ENCODE data around the gene DNM1L. TPM values are rescaled to one million over a fixed set of nuclear protein-coding genes. Genes with fewer than 3 reads are reported as not detected.

Gene DNM1L
- total RNA-seq, 1 donor from 2014 or later: 92.1 TPM

DNA sequence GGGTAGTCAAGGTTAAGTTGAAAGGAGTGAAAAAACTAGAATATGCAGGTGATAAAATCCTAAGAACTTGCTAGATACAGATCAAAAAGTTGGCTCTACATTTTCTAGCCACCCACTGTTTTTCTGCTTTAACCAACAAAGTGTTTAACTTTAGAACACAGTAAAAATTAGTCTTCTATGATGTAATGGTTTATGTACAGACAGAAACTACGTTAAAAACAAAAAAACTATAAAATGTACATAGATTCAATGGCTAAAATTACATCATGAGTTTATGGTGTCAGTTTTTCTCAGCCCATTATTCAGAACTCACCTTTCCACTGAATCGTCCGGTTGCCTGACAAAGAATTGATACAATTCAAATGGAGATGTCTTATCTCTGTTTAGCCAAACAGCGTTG, 74.5 kb downstream of the DNM1L start:
- Histone ChIP-seq H3K36me3 (ENCODE audit: insufficient read depth, low read length) (peaks cover 33% of the 10 kb centered on the region), H3K9me3 (ENCODE audit: insufficient read depth, low read depth, low read length) (no peaks in the 10 kb centered on the region), H3K4me1 (ENCODE audit: insufficient read depth, low read length) (peaks cover 15% of the 10 kb centered on the region), H2AFZ (ENCODE audit: low read depth, low read length) (no peak overlapping the region), H3K4me3 (ENCODE audit: insufficient read depth, low read depth, low read length) (peak overlapping the region; percentile 96), H3K27ac (ENCODE audit: low read depth, low read length) (no peak overlapping the region), H3K27me3 (ENCODE audit: insufficient read depth, low read length) (no peaks in the 10 kb centered on the region), H3K4me2 (ENCODE audit: low read length) (peak overlapping the region; percentile 94), H3K9ac (ENCODE audit: low read length) (peak overlapping the region; percentile 98), H3K79me2 (ENCODE audit: insufficient read depth, low read length) (peaks cover 38% of the 10 kb centered on the region), H4K20me1 (ENCODE audit: insufficient read depth, low read length) (peaks cover 7% of the 10 kb centered on the region)
- Mint-ChIP-seq H3K9me3 (ENCODE audit: unreplicated experiment) (no peaks in the 10 kb centered on the region), H3K4me3 (ENCODE audit: unreplicated experiment) (peak overlapping the region; percentile 95), H3K27me3 (ENCODE audit: low read depth, unreplicated experiment) (no peaks in the 10 kb centered on the region), H3K4me1 (ENCODE audit: low read depth, unreplicated experiment) (peaks cover 12% of the 10 kb centered on the region), H3K27ac (ENCODE audit: unreplicated experiment) (peak overlapping the region; percentile 34), H3K36me3 (ENCODE audit: low read depth, unreplicated experiment) (peaks cover 4% of the 10 kb centered on the region)
- TF ChIP-seq EZH2 (IDR thresholded peaks at IDR 0.05; ENCODE audit: insufficient read depth, low read length): no peak
- TF ChIP-seq, protein P1, sequence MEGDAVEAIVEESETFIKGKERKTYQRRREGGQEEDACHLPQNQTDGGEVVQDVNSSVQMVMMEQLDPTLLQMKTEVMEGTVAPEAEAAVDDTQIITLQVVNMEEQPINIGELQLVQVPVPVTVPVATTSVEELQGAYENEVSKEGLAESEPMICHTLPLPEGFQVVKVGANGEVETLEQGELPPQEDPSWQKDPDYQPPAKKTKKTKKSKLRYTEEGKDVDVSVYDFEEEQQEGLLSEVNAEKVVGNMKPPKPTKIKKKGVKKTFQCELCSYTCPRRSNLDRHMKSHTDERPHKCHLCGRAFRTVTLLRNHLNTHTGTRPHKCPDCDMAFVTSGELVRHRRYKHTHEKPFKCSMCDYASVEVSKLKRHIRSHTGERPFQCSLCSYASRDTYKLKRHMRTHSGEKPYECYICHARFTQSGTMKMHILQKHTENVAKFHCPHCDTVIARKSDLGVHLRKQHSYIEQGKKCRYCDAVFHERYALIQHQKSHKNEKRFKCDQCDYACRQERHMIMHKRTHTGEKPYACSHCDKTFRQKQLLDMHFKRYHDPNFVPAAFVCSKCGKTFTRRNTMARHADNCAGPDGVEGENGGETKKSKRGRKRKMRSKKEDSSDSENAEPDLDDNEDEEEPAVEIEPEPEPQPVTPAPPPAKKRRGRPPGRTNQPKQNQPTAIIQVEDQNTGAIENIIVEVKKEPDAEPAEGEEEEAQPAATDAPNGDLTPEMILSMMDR (IDR thresholded peaks at IDR 0.05; ENCODE audit: insufficient read depth, low read depth, low read length): no peak
- FAIRE-seq: no peak
- DNase-seq (ENCODE audit: low read depth): no peak

DNA sequence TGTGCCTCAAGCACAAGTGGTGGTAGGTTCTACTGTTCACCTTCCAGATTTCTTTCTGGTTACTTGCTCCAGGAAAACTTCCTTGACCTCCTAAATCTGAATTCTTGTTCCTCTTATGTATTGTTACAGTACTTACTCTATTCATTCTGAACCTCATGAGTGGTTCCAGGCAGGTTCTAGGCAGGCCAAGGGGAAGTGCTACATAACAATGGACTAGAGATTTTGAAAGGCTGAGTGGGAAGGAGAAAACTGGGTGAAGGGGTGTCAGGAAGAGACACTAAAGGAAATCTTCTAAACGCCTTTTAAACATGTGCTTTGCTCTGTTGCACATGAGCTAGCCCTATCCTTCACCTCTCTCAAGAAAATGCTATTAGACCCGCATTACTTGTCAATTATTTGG, 75.0 kb downstream of the DNM1L start:
- H3K4me3 Mint-ChIP-seq (ENCODE audit: unreplicated experiment): peak overlapping the region; percentile 95
- TF ChIP-seq, protein P1 (IDR thresholded peaks at IDR 0.05; ENCODE audit: insufficient read depth, low read depth, low read length): no peak
- TF ChIP-seq EZH2 (IDR thresholded peaks at IDR 0.05; ENCODE audit: insufficient read depth, low read length): no peak
- no peak for FAIRE-seq

DNA sequence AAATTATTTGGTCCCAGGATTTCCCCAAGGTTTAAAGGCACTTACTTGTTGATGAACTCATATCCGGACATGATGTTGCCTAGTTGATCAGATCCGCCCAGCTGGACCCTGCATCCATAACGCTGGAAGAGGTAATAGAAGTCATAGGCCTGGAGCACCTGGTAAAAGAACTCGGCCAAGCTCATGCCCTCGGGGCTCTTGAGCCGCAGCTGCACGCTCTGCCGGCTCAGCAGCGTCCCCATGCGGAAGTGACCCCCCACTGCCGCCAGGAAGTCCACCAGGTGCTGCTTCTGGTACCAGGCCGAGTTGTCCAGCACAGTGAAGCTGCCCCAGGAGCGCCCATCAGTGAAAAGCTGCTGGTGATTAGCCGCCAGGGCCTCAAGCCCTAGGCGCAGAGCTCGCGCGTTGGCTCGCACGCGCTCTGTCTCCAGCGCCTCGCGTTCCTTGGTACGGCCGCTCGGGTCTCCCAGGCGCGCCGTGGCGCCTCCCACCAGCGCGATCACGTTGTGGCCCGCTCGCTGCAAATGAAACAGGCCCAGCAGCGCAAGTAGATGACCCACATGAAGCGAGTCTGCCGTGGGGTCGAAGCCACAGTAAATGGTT, 76.1 kb downstream of the DNM1L start:
- TF ChIP-seq, protein P1 (IDR thresholded peaks at IDR 0.05; ENCODE audit: insufficient read depth, low read depth, low read length): peak; percentile 60
- TF ChIP-seq EZH2 (IDR thresholded peaks at IDR 0.05; ENCODE audit: insufficient read depth, low read length): no peak
- Histone ChIP-seq H3K4me1 (ENCODE audit: insufficient read depth, low read length) (peaks cover 15% of the 10 kb centered on the region), H3K36me3 (ENCODE audit: insufficient read depth, low read length) (peaks cover 26% of the 10 kb centered on the region), H3K9me3 (ENCODE audit: insufficient read depth, low read depth, low read length) (no peaks in the 10 kb centered on the region), H2AFZ (ENCODE audit: low read depth, low read length) (peak overlapping the region; percentile 86), H3K9ac (ENCODE audit: low read length) (peak overlapping the region; percentile 98), H3K79me2 (ENCODE audit: insufficient read depth, low read length) (peaks cover 38% of the 10 kb centered on the region), H4K20me1 (ENCODE audit: insufficient read depth, low read length) (peaks cover 7% of the 10 kb centered on the region), H3K27me3 (ENCODE audit: insufficient read depth, low read length) (no peaks in the 10 kb centered on the region), H3K27ac (ENCODE audit: low read depth, low read length) (peak overlapping the region; percentile 95), H3K4me2 (ENCODE audit: low read length) (peak overlapping the region; percentile 94), H3K4me3 (ENCODE audit: insufficient read depth, low read depth, low read length) (peak overlapping the region; percentile 96)
- Mint-ChIP-seq H3K9me3 (ENCODE audit: unreplicated experiment) (no peaks in the 10 kb centered on the region), H3K27ac (ENCODE audit: unreplicated experiment) (peak overlapping the region; percentile 97), H3K4me3 (ENCODE audit: unreplicated experiment) (peak overlapping the region; percentile 95), H3K36me3 (ENCODE audit: low read depth, unreplicated experiment) (peaks cover 4% of the 10 kb centered on the region), H3K27me3 (ENCODE audit: low read depth, unreplicated experiment) (no peaks in the 10 kb centered on the region), H3K4me1 (ENCODE audit: low read depth, unreplicated experiment) (peaks cover 12% of the 10 kb centered on the region)
- no peak for FAIRE-seq
- DNase-seq (ENCODE audit: low read depth): peak; percentile 78

More for the DNA sequence above, 75.0 kb downstream of the DNM1L start:
- H3K27ac ChIP-seq (ENCODE audit: low read depth, low read length): peak overlapping the region; percentile 95
- H3K27ac Mint-ChIP-seq (ENCODE audit: unreplicated experiment): peak overlapping the region; percentile 82
- no peak for DNase-seq (ENCODE audit: low read depth)
- no peaks in the 10 kb centered on the region for H3K9me3 ChIP-seq (ENCODE audit: insufficient read depth, low read depth, low read length)
- peak overlapping the region; percentile 98 for H3K9ac ChIP-seq (ENCODE audit: low read length)
- H3K9me3 Mint-ChIP-seq (ENCODE audit: unreplicated experiment): no peaks in the 10 kb centered on the region
- H3K4me1 ChIP-seq (ENCODE audit: insufficient read depth, low read length): peaks cover 15% of the 10 kb centered on the region
- peak overlapping the region; percentile 96 for H3K4me3 ChIP-seq (ENCODE audit: insufficient read depth, low read depth, low read length)
- no peaks in the 10 kb centered on the region for H3K27me3 ChIP-seq (ENCODE audit: insufficient read depth, low read length)
- peaks cover 4% of the 10 kb centered on the region for H3K36me3 Mint-ChIP-seq (ENCODE audit: low read depth, unreplicated experiment)
- H4K20me1 ChIP-seq (ENCODE audit: insufficient read depth, low read length): peaks cover 7% of the 10 kb centered on the region
- peaks cover 28% of the 10 kb centered on the region for H3K36me3 ChIP-seq (ENCODE audit: insufficient read depth, low read length)
- peaks cover 12% of the 10 kb centered on the region for H3K4me1 Mint-ChIP-seq (ENCODE audit: low read depth, unreplicated experiment)
- H2AFZ ChIP-seq (ENCODE audit: low read depth, low read length): no peak overlapping the region
- H3K79me2 ChIP-seq (ENCODE audit: insufficient read depth, low read length): peaks cover 38% of the 10 kb centered on the region
- no peaks in the 10 kb centered on the region for H3K27me3 Mint-ChIP-seq (ENCODE audit: low read depth, unreplicated experiment)
- peak overlapping the region; percentile 94 for H3K4me2 ChIP-seq (ENCODE audit: low read length)

Data from astrocyte (in vitro differentiated cells and primary cell).